ENCODE measurements around the gene PTPRN2. TPM values are rescaled to one million over a fixed set of nuclear protein-coding genes. Genes with fewer than 3 reads are reported as not detected.
A peak's percentile ranks its signal among the peaks of the same experiment; 100 is the strongest.

PTPRN2 gene
- total RNA-seq, 1 donor from 2014 or later = 0.72 TPM

DNA sequence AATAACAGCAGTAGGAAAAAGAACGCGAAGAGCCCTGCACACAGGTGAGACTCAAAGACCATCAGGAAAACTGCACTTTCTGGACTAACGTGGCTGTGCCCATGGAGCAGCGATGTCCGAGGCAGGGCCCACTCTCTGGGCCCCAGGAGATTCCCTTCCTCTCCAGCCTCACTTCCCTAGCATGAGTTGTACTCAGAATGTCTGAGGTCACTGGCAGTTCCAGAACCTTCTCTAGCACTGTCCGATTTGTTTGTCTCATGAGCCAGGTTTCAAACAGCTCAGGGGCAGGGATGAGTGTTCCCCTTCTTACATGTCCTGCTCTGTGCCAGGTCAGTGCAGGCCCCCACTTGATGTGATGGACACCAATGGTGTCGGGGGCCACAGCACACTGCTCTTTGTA is 484.2 kb downstream of the PTPRN2 start:
- no peak for DNase-seq (ENCODE audit: low spot score)

DNA sequence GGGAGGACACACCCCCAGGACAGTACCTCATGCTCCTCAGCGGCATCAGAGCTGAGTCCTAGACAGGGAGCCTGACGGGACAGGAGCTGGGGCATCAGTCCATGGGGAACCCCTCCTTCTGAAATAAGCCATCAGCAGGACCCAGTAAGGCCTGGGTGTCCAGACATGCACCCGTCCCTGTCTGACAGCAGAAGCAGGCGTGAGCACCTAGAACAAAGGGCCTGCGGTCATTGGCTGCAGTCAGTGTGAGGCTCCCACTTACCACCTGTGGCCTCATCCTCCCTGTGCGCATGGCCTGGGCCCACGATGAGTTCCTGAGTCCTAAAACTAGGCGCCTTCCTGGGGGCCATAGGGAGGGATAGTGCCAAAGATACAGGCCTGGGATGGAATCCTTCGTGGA is 484.7 kb downstream of the PTPRN2 start:
- no peak for DNase-seq (ENCODE audit: low spot score)

DNA sequence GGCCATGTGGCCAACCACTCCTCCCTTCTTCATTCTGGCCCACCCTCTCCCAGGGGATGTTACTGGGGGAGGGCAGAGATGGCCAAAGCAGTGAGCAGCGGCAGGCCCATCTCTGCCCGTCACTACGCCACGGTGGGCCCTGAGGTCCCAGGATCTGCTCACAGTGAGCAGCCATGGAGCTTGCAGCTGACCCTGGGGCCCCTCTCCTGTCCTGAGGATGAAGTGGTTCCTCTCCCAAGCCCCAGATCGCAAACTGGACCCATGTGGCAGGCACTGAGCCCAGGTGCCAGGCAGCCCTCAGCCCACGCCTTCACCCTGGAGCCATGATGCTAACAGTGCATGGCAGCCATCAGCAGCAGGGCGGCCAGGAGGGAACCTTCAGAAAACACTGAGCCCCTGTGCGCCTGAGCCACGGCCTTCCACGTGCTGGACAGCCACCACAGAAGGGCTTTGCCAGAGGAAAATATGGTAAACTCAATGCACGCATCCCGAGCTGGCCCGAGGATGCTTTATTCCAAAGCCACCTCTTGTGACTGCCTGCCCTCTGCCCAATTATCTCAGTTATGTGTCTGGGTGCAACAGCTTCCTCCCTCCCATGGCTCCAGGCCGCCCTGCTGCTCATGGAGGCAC is 485.7 kb downstream of the PTPRN2 start:
- DNase-seq (ENCODE audit: low spot score) = no peak

- DNase-seq (ENCODE audit: low spot score) = no peak
These were observed 489.2 kb downstream of the PTPRN2 start for GRCh38 chr7:158098125-158099030.

DNA sequence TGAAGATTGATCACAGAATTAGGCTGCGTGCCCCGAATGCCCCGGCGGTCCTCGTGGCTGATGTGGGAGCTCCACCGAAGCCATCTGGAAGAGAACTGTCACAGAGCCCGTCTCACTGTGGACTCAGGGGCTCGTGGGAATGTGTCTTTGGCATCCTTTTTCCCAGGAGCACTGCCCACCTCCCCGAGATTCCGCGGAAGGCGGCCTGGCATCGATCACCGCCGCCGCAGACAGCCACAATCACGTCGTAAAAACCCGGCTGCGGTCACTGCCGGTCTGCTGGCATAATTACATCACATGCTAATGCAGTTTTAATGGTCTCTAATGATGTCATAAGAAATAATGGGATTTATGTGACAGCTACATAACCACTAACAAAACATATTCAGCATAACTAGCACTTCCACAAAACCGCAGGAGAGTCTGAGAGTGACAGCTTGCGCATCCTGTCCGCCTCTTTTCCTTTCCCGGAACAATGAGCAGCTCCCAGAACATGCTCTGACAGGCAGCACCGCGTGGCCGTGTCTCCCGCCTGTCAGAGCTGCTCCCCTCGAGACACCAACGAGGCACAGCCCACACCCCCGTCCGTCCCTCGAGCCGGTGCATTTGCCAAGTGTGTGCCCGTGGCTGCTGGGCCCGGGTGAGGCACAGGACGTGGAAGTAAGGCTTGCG is 490.0 kb downstream of the PTPRN2 start:
- no peak for DNase-seq (ENCODE audit: low spot score)

DNA sequence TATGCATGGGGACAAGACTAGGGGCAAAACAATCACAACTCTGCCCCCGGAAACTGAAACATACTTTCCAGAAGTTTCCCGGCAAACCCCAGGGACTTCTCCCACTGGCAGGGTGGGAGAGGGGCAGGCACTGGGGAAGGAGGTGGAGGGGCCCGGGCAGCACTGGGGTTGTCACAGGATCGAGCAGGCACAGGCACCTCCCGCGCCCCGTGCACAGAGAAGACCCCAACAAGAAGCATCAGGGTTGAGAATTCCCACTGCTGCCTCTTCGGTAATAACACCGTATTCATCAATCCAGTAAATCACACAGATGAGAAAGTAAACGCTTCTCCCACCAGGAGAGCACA is 490.5 kb downstream of the PTPRN2 start:
- DNase-seq (ENCODE audit: low spot score) = no peak

GRCh38 chr7:158096582-158096981 is 491.0 kb downstream of the PTPRN2 start:
- DNase-seq (ENCODE audit: low spot score) = no peak

- DNase-seq (ENCODE audit: low spot score) = no peak
These were observed 492.9 kb downstream of the PTPRN2 start for GRCh38 chr7:158094671-158095226.

DNA sequence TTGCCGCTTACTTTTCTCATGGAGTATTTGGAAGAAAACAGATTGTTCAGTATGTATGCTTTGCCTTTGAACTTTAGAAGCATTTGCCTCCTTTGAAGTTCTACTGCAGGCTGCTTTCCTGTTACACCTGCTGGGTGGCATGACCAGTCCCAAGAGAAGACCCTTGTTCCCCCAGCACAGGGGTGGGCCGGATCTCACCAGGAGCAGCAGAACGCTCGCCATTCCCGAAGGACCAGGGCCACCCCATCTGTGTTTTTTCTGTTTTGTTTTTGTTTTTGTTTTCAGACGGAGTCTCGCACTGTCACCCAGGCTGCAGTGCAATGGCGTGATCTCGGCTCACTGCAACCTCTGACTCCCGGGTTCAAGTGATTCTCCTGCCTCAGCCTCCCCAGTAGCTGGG is 493.6 kb downstream of the PTPRN2 start:
- DNase-seq (ENCODE audit: low spot score) = no peak

DNA sequence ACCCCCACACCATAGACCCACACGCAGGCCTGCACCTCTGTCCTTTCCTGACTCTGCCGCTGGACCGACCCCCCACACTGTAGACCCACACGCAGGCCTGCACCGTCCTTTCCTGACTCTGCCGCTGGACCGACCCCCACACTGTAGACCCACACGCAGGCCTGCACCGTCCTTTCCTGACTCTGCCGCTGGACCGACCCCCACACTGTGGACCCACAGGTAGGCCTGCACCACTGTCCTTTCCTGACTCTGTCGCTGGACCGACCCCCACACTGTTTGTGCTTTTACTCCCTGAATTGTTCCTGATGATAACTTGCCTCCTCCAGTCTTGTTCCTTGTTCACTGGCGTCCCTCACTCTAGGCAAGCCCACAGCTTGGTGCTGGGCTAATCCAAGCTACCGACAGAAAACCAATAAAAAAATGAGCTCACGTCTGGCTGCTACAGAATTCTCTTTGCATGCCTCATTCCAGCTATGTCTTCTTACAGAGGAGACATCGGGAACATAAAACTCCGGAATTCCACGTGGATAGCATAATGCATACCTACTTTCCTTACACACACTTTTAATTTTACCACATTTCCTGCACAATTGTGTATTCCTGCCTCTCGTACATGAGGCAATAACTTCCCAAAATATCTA is 494.3 kb downstream of the PTPRN2 start:
- DNase-seq (ENCODE audit: low spot score) = peak; percentile 2

DNA sequence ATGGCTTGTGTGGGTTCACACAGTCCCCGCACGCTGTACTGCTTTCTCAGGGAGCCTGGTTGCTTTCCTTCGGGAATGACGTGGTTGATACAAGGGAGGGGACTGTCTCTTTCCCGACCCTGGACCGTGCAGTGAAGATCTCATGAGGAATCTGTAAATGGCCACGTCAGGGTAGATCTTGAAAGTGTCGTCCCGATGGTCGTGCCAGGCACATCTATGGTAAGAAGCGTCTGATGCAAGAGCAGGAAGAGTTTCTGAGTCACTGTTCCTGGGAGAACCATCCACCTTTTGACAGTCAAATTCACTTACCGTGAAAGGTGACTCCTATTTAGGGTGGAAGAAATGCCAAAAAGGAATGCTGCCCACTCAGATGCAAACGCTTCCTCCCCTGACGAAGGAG is 500.4 kb downstream of the PTPRN2 start:
- DNase-seq (ENCODE audit: low spot score) = no peak

GRCh38 chr7:158085741-158086695 is 501.6 kb downstream of the PTPRN2 start:
- DNase-seq (ENCODE audit: low spot score) = no peak

- no peak for DNase-seq (ENCODE audit: low spot score)
These were observed 503.1 kb downstream of the PTPRN2 start for GRCh38 chr7:158084555-158084954.

- no peak for DNase-seq (ENCODE audit: low spot score)
These were observed 503.9 kb downstream of the PTPRN2 start for GRCh38 chr7:158083526-158084310.

DNA sequence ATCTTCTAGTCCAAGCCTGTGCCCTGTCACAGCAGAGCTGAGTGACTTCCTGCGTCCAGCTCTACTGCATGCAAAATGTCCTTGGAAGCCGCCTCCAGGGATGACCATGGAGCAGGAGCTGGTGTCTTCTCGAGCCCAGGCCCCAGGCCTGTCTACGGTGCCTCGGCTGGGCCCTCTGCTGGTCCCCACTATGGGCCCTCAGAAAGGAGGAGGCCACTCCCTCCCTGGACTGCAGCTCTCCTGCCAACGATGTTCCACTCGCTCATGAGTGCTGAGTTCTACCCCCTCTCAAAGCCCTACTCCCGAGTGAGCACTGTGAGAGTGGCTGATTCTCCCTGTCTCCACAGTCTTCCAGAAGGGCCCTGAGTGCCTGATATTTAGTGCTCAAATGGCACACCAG is 504.9 kb downstream of the PTPRN2 start:
- DNase-seq (ENCODE audit: low spot score) = no peak

DNA sequence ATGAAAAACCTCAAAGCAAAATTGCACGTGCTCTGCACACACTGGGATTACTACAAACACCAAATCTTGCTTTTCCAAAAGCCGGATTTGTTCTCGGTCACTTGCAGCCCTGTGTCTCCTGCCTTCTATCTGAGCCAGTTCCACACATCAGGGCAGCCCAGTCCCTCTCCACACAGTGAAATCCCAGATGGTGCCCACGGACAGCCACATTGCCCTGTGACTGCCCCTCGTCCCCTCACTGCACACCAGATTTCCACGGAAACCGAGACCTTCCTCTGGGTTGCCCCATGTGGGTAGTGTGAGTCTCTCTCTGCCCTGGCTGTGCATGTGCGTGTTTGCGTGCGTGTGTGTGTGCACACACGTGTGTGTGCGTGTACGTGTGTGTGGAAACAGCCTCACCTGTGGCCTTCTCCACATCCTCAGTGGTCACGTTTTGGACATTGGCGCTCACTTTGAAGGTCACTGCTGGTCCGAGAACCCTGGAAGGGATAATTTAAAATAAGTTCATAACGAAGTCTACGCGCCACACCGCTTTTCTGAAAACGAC is 506.7 kb downstream of the PTPRN2 start:
- DNase-seq (ENCODE audit: low spot score) = no peak

DNA sequence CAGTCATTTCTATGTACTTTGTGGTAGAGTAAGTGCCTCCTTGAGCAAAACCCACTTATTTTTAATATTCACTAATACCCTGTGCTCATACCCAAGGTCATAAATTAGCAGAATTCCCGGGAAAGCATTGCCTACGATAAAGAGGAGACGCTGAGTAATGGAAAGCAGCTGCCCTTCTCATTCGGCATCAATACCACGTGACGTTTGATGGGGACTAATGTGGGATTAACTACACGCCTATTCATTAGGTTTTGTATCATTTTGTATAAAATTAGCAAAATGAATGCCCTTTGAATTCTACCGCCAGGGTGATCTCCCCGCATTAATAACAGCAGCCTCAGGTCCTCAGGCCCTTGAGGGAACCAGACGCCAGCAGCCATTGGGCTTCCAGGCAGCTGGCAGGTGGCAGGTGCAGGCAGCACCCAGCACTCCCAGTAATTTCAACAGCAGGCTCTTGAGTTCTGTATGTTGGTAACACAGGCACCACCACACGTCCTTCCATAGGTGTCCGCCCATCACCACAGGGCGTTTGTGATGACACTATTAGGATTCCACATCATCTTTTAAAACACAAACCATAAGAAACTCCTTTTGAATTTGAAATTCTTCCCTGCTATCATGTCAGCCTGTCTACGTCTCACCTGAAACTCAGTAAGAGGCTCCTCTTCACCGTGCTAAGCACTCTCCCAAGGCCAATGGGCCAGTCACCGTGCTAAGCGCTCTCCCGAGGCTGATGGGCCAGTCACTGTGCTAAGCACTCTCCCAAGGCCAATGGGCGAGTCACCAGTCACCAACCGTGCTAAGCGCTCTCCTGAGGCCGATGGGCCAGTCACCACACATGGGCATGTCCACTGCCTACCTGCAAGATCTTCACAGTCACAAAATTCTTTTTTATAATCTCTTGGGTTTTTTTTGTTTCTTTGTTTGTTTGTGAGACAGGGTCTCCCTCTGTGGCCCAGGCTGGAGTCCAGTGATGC is 509.4 kb downstream of the PTPRN2 start:
- DNase-seq (ENCODE audit: low spot score) = no peak

DNA sequence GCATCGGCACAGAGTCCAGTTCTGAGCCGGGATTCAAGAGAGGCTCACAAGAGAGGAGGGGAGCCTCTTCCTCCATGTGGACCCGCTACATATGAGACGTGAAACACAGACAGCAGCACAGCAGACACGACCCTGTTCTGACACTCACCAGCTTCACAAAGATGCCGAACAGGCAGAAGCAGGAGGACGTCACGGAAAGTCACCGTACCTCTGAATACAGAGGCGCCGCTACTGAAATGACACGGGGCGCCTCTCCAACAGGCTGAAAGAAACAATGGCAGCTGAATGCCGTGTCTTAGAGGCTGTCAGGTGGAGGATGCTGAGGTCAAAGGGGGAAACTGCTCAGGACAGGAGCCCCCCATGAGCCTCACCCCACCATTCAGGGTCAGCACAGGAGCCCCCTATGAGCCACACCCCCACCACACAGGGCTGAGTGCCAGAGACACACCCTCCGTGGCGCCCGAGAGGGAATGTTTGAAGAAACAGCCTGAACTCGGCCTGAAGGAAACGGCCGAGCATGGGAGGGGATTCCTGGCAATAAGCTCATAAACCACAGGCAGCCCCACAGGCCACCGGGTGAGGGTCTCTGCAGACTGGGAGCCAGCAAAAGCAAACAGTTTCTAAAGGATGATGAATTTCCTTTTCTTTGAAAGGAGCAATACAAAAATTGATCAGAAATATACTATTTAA is 510.3 kb downstream of the PTPRN2 start:
- DNase-seq (ENCODE audit: low spot score) = no peak

Measured in umbilical cord (tissue), 2 donors.